Right atrium auricular region (tissue), 2 donors: Measurements from ENCODE around the gene ANKRD16. TPM values are rescaled to one million over a fixed set of nuclear protein-coding genes. Genes with fewer than 3 reads are reported as not detected.
"Not testable (repeated sequence)": the region's sequence is repeated elsewhere in the genome, so short reads cannot be mapped to it uniquely, and the experiment has no call there.

Source experiments
- DNase-seq: peaks from one replicate; pipeline ENCODE4 v3.0.0-alpha.2; 2019; ENCODE audit warnings: low spot score
- H3K27ac ChIP-seq, 2 donors: fragments of 200-600 bp; sonication (generic); 1 replicate in 1 of 2; 2 replicates in 1 of 2; pipeline ENCODE4 v1.5.1; 2016 to 2019
- H3K27me3 ChIP-seq, 2 donors: fragments of 200-600 bp; sonication (generic); one replicate each; pipeline versions ENCODE4 v1.5.1 to v1.6.0; 2017 to 2019
- H3K36me3 ChIP-seq: fragments of 200-600 bp; sonication (generic); one replicate; pipeline ENCODE4 v1.5.1; 2016
- H3K4me1 ChIP-seq, 2 donors: fragments of 200-600 bp; sonication (generic); one replicate each; pipeline versions ENCODE4 v1.5.1 to v1.6.0; 2017 to 2019
- H3K4me3 ChIP-seq, 2 donors: fragments of 200-600 bp; sonication (generic); 1 replicate in 1 of 2; 2 replicates in 1 of 2; pipeline ENCODE4 v1.5.1; 2017 to 2019; ENCODE audit warnings: mild to moderate bottlenecking in 1 of 2, moderate library complexity in 1 of 2
- H3K9me3 ChIP-seq, 2 donors: fragments of 200-600 bp; sonication (generic); one replicate each; pipeline ENCODE4 v1.5.1; 2019
- CTCF ChIP-seq, 2 donors: fragments of 200-600 bp; sonication (generic); IDR thresholded peaks; one replicate each; pipeline ENCODE4 v1.5.1; 2019; ENCODE audit warnings: antibody characterized with exemption in 2 of 2
- total RNA-seq, 2 donors: library from RNA; depleted of rRNA; stranded (reverse); fragments of >200 nt; gene quantifications; one replicate each; pipeline ENCODE4 v1.1.0, GENCODE V29; 2016

Gene ANKRD16
- total RNA-seq, 2 donors from 2014 or later, result 1.9 to 3.5 TPM

- no peaks in the 10 kb centered on the region for H3K27me3 ChIP-seq
- peaks cover 0 to 12% of the 10 kb centered on the region in 2 donors for H3K4me1 ChIP-seq
- no peaks in the 10 kb centered on the region for H3K9me3 ChIP-seq
- peaks cover 78% of the 10 kb centered on the region for H3K36me3 ChIP-seq
- DNase-seq, result no peak
- no peak overlapping the region for H3K4me3 ChIP-seq
- no peak for TF ChIP-seq CTCF (IDR thresholded peaks at IDR 0.05)
- no peak overlapping the region for H3K27ac ChIP-seq
These were observed 20.8 kb upstream of the ANKRD16 start for GRCh38 chr10:5910323-5911100.

DNA sequence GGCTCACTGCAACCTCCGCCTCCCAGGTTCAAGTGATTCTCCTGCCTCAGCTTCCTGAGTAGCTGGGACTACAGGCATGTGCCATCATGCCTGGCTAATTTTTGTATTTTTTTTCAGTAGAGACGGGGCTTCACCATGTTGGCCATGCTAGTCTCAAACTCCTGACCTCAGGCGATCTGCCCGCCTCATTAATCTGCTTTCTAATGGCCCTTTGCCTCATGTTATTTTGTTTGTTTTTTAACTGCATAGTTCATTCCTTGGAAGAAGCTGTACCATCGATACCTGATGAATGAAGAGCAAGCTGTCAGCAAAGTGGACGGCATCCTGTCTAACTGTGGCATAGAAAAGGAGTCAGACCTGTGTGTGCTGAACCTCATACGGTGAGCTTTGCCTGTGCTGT, 19.0 kb upstream of the ANKRD16 start:
- not testable (repeated sequence) for DNase-seq, H3K27me3 ChIP-seq, H3K27ac ChIP-seq, H3K9me3 ChIP-seq, H3K4me3 ChIP-seq
- Histone ChIP-seq H3K4me1 (peaks cover 0 to 26% of the 10 kb centered on the region in 2 donors), H3K36me3 (peaks cover 60% of the 10 kb centered on the region)

DNA sequence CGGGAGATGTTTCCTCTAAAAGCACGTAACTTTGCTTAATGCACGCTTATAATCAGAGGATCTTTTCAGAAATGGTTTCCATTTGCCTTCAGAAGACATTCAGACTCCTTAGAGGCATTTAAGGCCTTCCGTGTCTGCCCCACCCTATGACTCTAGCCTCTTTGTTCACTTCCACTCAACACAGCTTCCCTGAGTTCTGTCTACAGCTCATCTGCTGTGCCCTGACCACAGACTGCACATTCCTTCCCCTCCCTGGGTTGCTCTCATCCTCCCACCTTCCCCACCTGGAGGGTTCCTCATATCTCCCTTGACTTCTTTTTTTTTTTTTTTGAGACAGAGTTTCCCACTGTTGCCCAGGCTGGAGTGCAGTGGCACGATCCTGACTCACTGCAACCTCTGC, 17.0 kb upstream of the ANKRD16 start:
- no peak for TF ChIP-seq CTCF (IDR thresholded peaks at IDR 0.05)
- no peaks in the 10 kb centered on the region for H3K27me3 ChIP-seq
- H3K36me3 ChIP-seq, result peaks cover 40% of the 10 kb centered on the region
- no peak overlapping the region for H3K4me3 ChIP-seq
- DNase-seq, result no peak
- peaks cover 0 to 40% of the 10 kb centered on the region in 2 donors for H3K4me1 ChIP-seq
- H3K27ac ChIP-seq, result no peak overlapping the region
- H3K9me3 ChIP-seq, result no peaks in the 10 kb centered on the region

DNA sequence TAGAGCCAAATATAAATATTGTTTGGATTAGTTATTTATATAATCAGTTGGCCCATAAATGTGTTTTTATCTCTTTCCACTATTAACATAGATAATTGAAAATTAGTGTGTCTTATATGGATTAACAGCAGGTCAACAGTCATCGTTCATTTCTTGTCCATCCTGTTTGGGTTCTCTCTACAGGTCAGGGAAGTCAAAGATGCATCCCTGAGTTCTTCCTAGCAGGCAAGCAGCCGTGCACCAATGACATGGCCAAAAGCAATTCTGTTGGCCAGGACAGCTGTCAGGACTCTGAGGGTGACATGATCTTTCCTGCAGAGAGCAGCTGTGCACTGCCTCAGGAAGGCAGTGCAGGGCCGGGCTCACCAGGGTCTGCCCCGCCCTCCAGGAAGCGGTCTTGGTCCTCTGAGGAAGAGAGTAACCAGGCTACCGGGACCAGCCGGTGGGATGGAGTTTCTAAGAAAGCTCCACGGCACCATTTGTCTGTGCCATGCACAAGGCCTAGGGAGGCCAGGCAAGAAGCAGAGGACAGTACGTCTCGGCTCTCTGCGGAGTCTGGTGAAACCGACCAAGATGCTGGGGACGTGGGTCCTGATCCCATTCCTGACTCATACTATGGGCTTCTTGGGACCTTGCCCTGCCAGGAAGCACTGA, 16.3 kb upstream of the ANKRD16 start:
- no peak for TF ChIP-seq CTCF (IDR thresholded peaks at IDR 0.05)
- no peak overlapping the region for H3K27ac ChIP-seq
- H3K4me1 ChIP-seq, result peaks cover 0 to 40% of the 10 kb centered on the region in 2 donors
- H3K36me3 ChIP-seq, result peaks cover 33% of the 10 kb centered on the region
- DNase-seq, result no peak
- no peak overlapping the region for H3K4me3 ChIP-seq
- H3K9me3 ChIP-seq, result no peaks in the 10 kb centered on the region
- H3K27me3 ChIP-seq, result no peaks in the 10 kb centered on the region

DNA sequence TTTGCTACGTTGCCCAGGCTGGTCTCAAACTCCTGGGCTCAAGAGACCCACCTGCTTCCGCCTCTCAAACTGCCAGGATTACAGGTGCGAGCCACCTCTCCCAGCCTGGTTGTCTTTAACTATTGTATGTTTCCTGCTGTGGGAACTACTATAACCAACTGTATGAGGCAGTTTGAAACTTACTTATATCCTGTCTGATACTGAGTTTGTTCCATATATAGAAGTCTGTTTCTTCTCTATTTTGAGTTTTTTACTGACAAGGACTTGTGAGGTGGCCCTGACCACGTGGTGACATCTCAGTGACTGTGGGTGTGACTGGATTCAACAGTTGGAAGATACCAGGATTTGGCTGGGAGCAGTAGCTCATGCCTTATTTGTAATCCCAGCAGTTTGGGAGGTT, 14.5 kb upstream of the ANKRD16 start:
- TF ChIP-seq CTCF (IDR thresholded peaks at IDR 0.05), result no peak
- DNase-seq, result no peak
- peaks cover 0 to 48% of the 10 kb centered on the region in 2 donors for H3K4me1 ChIP-seq
- peaks cover 15% of the 10 kb centered on the region for H3K36me3 ChIP-seq
- no peaks in the 10 kb centered on the region for H3K27me3 ChIP-seq
- H3K27ac ChIP-seq, result peak overlapping the region; percentile 24 to 60
- H3K9me3 ChIP-seq, result no peaks in the 10 kb centered on the region
- no peak overlapping the region for H3K4me3 ChIP-seq

- DNase-seq, result no peak
- peak overlapping the region; percentile 24 to 60 for H3K27ac ChIP-seq
- H3K27me3 ChIP-seq, result no peaks in the 10 kb centered on the region
- peaks cover 0 to 48% of the 10 kb centered on the region in 2 donors for H3K4me1 ChIP-seq
- no peaks in the 10 kb centered on the region for H3K9me3 ChIP-seq
- H3K36me3 ChIP-seq, result peaks cover 9% of the 10 kb centered on the region
- no peak overlapping the region for H3K4me3 ChIP-seq
- no peak for TF ChIP-seq CTCF (IDR thresholded peaks at IDR 0.05)
These were observed 13.9 kb upstream of the ANKRD16 start for GRCh38 chr10:5903563-5903962.
